ENCODE measurements around the gene LYRM2.

The LYRM2 gene

DNA sequence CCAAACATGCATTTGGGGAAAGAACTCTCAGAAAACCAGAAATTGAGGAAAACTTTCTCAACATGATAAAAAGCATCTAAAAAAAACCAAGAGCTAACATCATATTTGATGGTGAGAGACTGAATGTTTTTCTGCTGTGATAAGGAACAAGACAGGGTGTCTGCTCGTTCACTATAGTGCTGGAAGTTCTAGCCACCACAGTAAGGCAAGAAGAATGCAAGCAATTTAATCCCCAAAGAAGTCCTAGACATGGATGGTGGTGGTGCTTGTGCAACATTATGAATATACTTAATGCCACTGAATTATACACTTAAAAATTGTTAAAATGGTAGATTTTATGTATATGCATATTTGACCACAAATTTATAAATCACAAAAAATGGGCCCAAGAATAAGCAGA, 53.4 kb downstream of the LYRM2 start:
- no peak for DNase-seq (ENCODE audit: low read depth)
- TF ChIP-seq, protein P1, sequence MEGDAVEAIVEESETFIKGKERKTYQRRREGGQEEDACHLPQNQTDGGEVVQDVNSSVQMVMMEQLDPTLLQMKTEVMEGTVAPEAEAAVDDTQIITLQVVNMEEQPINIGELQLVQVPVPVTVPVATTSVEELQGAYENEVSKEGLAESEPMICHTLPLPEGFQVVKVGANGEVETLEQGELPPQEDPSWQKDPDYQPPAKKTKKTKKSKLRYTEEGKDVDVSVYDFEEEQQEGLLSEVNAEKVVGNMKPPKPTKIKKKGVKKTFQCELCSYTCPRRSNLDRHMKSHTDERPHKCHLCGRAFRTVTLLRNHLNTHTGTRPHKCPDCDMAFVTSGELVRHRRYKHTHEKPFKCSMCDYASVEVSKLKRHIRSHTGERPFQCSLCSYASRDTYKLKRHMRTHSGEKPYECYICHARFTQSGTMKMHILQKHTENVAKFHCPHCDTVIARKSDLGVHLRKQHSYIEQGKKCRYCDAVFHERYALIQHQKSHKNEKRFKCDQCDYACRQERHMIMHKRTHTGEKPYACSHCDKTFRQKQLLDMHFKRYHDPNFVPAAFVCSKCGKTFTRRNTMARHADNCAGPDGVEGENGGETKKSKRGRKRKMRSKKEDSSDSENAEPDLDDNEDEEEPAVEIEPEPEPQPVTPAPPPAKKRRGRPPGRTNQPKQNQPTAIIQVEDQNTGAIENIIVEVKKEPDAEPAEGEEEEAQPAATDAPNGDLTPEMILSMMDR (IDR thresholded peaks at IDR 0.05; ENCODE audit: low read depth, low read length, missing control alignments): no peak
- no peak overlapping the region for H3K4me3 ChIP-seq (ENCODE audit: low read depth, low read length)

DNA sequence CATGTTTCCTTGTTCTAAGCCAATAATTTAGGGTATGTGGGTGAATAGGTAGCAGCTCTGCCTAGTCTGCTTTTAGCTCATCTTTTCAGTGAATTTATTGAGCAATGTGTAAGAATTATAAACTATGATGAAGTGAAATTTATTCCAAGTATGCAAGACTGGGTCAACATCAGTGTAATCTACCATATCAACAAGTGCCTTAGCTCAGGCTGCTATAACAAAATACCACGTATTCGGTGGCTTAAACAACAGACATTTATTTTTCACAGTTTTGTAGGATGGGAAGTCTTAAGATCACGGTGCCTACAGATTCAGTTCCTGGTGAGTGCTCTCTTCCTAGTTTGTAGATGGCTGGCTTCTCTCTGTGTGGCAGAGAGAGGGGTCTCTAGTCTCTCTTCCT, 54.0 kb downstream of the LYRM2 start:
- TF ChIP-seq, protein P1 (IDR thresholded peaks at IDR 0.05; ENCODE audit: low read depth, low read length, missing control alignments): no peak

DNA sequence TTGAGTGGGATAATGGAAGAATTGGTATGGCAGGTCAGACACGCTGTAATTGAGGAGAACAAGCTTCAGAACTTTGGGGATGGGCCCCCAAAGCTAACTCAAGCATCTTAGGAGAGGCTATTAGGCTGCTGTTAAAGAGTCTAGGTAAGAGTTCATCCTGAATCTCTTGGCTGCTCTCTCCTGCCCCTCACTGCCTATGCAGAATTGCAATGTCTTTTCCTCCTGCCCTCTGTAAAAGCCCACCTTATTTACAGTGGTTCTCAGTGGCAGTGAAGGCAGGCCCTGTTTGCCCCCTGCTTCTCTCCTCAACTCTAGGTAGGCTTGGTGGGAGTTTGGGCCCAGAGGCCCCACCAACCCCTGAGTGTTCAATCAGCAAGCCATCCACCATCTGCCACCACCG, 55.0 kb downstream of the LYRM2 start:
- TF ChIP-seq, protein P1 (IDR thresholded peaks at IDR 0.05; ENCODE audit: low read depth, low read length, missing control alignments): no peak
- no peak for DNase-seq (ENCODE audit: low read depth)
- no peak overlapping the region for H3K4me3 ChIP-seq (ENCODE audit: low read depth, low read length)

More for the DNA sequence above, 54.0 kb downstream of the LYRM2 start:
- H3K4me3 ChIP-seq (ENCODE audit: low read depth, low read length): no peak overlapping the region
- DNase-seq (ENCODE audit: low read depth): no peak

DNA sequence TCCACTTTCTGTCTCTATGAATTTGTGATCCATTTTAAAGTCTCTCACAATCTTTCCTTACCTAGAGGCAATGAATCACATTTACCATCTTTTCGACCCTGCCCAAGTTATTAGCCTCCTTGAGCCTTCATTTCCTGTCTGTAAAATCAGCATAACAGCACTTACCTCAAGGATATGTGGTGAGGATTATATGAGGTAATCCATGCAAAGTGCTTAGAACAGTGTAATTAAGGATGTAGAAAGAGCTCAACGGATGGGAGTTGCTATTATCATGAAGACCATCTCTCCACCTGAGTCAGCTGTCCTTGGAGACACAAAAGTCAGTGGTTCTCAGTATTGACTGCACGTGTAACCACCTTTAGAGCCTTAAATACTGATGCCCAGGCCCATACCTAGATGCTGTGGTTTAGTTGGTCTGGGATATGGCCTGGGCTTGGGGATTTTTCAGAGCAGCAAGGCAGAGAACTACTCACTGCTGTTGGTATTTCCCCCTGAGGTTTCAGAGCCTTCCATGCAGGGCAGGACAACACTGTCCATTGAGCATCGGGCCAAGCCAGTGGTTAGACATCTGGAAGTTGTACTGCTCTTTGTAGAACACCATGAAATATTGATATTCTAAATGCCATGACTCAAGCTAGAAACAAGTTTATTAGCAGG, 55.8 kb downstream of the LYRM2 start:
- H3K4me3 ChIP-seq (ENCODE audit: low read depth, low read length): no peak overlapping the region
- TF ChIP-seq, protein P1 (IDR thresholded peaks at IDR 0.05; ENCODE audit: low read depth, low read length, missing control alignments): no peak

DNA sequence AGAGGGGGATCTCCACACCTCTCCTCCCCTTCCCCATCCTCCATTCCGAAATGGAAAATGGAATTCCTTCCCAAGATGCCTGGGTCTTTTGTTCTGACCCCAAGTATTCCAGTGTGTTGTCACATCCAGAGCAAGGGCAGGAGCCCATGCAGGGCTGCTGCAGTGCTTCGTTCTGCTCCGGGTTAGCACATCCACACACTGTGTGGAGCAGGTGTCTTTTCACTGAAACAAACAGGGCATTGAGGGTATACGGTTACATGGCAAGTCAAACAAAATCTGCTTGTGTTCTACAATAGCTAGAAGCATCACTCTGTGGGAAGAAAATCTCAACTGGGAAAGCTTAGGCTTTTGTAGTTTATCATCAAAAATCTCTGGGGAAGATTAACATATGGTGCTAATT, 56.9 kb downstream of the LYRM2 start:
- DNase-seq (ENCODE audit: low read depth): no peak
- TF ChIP-seq, protein P1 (IDR thresholded peaks at IDR 0.05; ENCODE audit: low read depth, low read length, missing control alignments): no peak
- H3K4me3 ChIP-seq (ENCODE audit: low read depth, low read length): no peak overlapping the region

More for the DNA sequence above, 55.8 kb downstream of the LYRM2 start:
- no peak for DNase-seq (ENCODE audit: low read depth)

DNA sequence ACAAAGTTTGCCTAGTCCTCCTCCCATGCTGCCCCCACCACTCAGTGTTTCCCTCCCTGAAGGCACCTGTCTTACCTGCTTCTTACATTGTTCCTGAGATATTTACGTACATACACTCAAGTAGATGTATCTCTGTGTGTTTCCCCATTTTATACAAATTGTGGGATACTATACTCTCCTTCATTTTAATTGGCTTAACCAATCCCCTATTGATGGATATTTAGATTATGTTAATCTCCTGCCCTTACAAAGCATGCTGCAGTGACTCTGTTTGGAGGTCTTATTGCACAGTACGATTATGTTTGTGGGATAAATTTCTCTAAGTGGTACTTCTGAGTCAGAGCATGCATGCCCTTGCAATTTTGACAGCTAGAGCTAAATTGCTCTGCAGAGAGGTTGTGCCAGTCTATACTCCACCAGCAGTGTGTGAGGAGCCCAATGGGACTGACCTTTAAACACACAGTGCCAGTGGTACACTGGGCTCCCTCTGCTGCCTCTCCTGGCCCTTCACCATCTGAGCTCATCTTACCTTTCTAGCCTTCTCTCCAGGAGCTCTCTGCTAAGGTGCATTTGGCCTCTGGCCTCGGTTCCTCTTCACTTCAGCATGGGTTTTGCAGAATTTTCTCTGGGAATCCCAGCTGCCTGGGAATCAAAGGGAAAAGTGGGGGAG, 57.4 kb downstream of the LYRM2 start:
- DNase-seq (ENCODE audit: low read depth): no peak
- no peak overlapping the region for H3K4me3 ChIP-seq (ENCODE audit: low read depth, low read length)
- TF ChIP-seq, protein P1 (IDR thresholded peaks at IDR 0.05; ENCODE audit: low read depth, low read length, missing control alignments): no peak

DNA sequence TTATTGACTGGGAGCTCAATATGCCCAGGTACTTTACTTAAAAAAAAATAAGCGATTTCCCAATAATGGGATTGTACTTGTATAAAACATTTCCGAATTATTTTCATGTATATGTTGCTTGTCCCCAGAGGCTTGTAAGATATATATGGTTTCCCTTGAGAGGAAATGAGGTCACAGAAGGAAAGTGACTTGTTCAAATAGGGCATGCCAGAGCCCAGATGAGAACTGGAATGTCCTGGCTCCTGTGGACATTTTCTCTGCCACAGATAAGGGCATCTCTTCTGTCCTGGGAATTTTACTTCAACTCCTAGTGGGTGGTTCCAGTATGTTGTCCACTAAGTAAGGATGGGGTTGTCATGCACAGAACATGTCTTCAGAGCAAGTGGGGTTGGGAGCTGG, 63.0 kb downstream of the LYRM2 start:
- DNase-seq (ENCODE audit: low read depth): no peak
- TF ChIP-seq, protein P1 (IDR thresholded peaks at IDR 0.05; ENCODE audit: low read depth, low read length, missing control alignments): no peak
- H3K4me3 ChIP-seq (ENCODE audit: low read depth, low read length): no peak overlapping the region

All from GM12864 (cell line).